GM08714 (cell line): Measurements from ENCODE around the gene FSTL4.

ENCODE experiments used
- H3K4me3 ChIP-seq: fragments of 200-500 bp; sonication (Bioruptor generic); 2 replicates; pipeline ENCODE4 v1.5.1; 2014; ENCODE audit warnings: mild to moderate bottlenecking, low read length, inconsistent platforms
- ZNF274 ChIP-seq: IDR thresholded peaks from 2 replicates; pipeline ENCODE4 v1.6.1; 2012; ENCODE audit warnings: mild to moderate bottlenecking, low read depth, low read length

FSTL4 gene

DNA sequence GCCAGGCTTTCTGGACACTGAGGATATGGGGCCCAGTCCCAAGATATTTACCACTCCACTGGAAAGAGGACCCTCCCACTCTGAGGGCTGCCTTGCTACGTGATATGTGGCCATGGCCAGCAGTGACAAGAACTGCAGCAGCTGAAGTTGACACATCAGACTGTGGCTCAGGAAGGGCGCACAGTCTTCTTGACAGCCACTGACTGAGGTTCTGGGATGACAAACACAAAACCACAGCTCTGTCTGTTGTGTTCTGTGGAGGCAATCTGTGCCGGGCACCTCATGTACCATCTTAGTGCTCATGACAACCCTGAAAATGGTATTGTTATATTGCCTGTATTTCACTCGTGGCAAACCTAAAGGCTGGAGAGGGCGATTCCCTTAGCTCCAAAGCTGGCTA lies 16.9 kb downstream of the FSTL4 start:
- no peak overlapping the region for H3K4me3 ChIP-seq
- TF ChIP-seq ZNF274 = no peak

DNA sequence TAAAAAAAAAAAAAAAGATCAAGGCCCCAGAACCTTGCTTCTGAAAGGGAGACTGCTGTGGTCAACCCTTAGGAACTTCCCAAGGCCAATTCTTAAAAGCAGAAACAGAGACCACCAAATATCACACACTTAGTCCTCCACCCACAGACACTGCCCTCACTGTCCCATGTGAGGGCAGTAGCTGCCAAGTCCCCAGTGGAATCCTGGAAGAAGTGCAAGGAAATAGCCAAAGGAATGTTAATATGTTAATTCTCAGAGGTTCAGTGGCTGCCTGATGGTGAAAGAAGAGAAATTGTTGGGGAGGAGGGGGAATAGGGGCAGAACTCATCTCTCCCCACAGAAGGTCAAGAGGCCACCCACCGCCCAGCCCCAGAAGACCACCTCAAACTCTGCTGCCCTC lies 23.1 kb downstream of the FSTL4 start:
- H3K4me3 ChIP-seq = no peak overlapping the region
- TF ChIP-seq ZNF274 = no peak

DNA sequence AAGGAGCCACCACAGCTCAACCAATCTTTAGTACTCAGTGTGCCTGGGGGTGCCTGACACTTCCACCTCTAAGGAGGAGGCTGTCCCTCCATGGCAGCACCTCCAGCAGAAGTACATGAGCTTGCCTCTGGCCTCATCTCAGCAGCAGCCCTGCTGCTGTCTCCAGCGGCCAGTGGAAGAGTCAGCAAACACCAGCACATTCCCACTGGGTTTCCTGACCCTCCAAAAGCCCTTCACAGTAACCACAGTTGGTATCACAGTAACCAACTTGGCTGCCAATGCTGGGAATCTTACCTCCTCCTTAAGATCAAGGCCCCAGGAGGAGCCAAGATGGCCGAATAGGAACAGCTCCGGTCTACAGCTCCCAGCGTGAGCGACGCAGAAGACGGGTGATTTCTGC lies 29.4 kb downstream of the FSTL4 start:
- no peak overlapping the region for H3K4me3 ChIP-seq

DNA sequence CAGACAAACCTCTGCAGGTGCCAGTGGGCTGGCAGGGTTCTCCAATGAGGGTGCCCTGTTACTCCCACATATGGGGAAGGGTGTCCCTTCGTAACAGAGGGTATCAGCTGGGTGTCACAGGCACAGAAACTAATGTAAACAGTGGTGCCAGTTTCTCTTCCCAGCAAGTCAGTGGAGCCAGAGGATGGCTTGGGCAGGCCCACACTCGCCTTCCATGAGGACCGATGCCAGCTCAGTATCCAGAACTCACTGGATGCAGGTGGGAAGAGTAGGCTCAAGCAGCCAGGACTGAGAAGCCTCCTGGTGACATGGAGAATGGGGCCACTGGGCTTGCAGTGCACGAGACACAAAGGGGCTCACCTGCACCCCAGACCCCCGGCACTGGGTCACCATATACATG lies 30.4 kb downstream of the FSTL4 start:
- TF ChIP-seq ZNF274 = no peak
- H3K4me3 ChIP-seq = no peak overlapping the region

More for the DNA sequence above, 29.4 kb downstream of the FSTL4 start:
- TF ChIP-seq ZNF274 = no peak

DNA sequence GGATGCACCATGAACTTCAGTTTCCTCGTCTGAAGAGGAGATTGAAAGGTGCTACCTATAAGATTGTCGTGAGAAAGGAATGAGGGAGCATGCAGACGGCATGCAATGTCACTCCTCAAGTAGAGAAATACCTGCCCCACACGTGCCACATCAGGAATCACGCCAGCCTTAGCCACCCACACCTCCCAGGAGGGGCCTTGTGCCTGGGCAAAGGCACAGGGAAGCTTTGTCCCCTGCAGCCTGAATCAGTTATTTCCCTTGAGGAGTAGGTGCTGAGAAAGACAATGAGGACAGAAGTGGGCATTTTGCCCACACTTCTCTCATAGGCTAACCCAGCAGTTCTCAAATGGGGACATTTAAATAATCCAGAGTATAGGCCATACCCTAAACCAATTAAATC lies 31.0 kb downstream of the FSTL4 start:
- no peak overlapping the region for H3K4me3 ChIP-seq
- no peak for TF ChIP-seq ZNF274

DNA sequence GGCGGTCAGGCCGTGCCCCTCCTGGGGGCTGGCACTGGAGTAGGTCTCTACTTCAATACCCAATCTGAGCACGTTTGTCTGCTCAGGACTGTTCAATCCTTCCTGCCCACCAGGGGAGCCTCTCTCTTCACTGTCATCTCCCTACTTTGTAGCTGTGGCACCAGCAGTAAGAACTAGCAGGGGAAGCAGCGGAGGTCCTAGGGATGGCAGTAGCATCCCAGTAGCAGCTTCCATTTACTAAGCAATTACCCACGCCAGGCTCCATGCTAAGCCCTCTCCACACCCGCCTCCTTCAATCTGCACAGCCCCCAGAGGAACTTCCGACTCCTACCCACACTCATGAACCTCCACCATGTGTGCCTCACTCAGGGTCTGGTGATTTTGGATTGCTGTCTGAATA lies 31.7 kb downstream of the FSTL4 start:
- TF ChIP-seq ZNF274 = no peak
- H3K4me3 ChIP-seq = no peak overlapping the region

DNA sequence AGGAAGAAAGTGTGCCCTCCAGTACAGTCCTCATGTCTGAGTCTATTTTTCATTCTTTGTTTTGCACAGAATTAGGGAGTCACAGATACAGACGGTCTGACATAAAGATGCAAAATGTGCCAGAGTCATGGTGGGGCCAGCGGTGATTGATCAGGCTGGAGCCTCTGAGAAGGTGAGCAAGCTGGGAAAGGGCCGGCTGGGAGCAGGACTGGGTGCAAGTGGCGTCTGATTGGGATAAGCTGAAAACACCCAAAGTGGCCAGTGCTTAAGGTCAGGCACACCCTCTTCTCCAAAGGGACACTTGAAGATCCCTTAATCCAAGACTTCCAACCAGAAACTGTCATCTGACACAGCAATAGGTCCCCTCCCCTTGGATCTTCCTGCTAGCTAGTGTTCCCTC lies 32.6 kb downstream of the FSTL4 start:
- no peak overlapping the region for H3K4me3 ChIP-seq
- no peak for TF ChIP-seq ZNF274

DNA sequence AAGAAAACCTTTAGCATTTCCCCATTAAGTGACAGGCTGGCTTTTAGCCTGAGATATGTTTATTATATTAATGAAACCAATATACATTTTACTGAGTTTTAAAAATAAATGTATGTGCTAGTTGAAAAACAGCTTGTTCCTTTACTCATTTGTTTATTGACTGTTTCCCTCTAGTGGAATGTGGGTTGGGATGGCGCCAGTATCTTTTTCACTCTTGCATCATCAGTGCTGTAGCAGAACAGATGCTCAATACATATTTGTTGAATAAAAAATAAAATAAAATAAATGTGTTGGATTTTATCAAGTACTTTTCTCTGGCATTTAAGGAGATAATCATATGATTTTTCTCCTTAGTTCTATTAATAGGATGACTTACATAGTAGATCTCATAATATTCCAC lies 43.0 kb downstream of the FSTL4 start:
- no peak for TF ChIP-seq ZNF274
- no peak overlapping the region for H3K4me3 ChIP-seq

DNA sequence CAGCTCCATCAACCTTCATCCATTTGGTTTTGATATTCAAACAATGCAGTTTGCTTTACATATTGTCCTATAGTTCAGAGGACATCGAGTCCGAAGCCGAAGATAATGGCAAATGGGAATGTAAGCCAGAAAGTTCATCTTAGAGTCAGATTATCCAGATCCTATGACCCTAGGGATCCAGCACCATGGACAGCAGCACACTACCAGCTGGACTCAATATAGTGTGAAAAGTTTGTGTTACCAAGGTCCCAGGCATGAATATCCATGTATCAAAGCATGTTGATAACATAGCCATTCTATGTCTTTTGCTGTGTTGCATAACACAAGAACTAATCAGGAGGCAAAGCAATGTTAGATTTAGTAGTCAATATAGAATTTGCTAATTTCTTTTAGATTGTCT lies 46.3 kb downstream of the FSTL4 start:
- no peak overlapping the region for H3K4me3 ChIP-seq
- TF ChIP-seq ZNF274 = no peak

DNA sequence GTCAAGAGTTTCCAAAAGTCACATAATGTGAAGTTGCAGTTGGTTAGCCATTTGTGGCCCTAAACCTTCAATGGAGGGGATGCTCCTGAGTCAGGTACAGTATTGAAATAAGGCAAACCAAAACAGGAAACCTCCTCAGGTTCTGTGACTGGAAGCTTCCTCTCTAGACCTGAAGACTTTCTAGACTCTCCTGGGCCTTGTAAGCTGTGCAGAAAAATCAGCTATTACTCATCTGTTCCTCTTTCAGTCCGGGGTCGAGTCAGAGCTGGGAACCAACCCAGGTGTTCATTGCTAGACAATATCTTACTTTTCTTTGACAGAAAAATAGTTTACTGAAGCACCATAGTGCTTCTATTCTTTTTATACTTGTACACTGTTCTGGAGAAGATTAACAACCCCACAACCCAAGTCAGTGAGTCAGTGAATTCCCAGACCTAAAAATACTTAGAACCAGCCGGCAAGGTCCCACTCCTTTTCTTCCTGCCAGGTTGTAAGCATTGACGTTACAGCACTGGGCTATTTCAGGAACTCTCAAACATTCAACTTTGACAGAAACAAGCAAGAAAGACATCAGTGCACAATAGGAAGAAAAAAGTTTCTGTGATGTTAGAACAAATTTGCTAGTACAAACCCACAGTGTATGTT lies 47.3 kb downstream of the FSTL4 start:
- TF ChIP-seq ZNF274 = no peak
- H3K4me3 ChIP-seq = no peak overlapping the region

DNA sequence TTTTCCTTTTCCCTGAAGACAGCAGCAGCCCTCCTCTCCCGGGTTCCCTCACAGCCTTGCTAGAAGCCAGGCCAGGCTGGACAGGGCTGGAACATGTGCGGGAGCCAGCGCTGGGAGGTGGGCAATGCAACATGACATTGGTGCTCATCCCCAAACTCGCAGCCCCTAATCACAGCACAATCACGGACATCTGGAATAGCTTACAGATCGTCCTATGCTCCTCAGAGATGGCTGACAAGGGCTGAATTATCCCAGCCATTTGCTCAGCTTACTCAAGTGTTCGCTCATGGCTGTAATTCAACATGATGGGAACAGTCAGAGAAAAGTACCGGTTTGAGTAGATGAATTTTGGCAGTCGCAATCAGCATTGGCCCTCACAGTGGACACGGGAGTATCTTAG lies 49.8 kb downstream of the FSTL4 start:
- no peak for TF ChIP-seq ZNF274
- no peak overlapping the region for H3K4me3 ChIP-seq

DNA sequence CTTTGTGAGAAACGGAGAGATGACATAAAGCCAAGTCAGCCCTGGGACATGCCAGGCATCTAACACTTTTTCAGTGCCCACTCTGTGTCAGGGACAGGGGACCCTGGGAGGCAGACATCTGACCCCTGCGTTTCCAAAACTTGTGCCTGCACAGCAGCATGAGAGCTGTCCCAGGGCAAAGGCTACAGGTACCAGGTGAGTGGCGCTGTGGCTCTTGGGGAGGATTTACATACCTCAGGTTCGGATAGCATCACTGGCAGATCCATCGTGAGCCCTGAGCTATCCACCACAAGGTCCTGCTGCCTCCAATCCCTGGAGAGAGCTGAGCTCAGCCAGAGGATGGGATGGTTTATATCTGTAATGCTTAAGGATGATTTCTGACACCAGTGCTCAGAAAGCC lies 52.4 kb downstream of the FSTL4 start:
- no peak for TF ChIP-seq ZNF274

DNA sequence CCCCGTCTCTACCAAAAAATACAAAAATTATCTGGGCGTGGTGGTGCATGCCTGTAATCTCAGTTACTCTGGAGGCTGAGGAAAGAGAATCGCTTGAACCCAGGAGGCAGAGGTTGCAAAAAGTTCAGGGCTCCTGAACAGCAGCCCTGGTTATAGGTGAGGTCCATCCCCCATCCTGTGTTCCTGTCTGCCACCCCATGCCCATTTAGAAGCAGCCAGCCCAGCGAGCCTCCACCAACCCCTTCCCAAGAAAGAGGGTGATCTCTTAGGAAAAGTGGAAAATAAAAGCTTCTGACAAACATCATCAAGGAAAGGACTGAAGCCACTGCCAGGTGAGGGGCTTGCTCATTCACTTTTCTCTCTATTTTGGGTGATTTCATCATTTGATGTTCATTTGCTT lies 55.8 kb downstream of the FSTL4 start:
- no peak overlapping the region for H3K4me3 ChIP-seq
- no peak for TF ChIP-seq ZNF274

More for the DNA sequence above, 52.4 kb downstream of the FSTL4 start:
- H3K4me3 ChIP-seq = no peak overlapping the region

DNA sequence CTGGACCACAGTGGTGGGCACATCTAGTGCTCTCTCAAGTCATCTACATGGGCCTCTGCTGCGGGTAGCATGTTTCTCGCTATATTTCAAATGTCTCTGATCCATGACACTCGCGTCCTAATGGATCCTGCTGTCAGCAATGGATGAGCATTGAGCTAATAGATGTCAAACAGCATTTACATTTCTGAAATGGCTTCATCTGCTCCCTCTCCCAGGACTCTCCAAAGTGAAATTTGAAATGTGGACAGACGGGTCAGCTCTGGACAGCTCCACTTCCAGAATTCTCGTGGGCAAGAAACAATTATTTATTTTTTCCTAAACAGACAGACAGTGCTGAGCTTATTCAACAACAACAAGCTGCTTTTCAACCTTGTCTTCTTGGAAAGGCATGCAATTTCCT lies 58.1 kb downstream of the FSTL4 start:
- no peak overlapping the region for H3K4me3 ChIP-seq
- TF ChIP-seq ZNF274 = no peak

DNA sequence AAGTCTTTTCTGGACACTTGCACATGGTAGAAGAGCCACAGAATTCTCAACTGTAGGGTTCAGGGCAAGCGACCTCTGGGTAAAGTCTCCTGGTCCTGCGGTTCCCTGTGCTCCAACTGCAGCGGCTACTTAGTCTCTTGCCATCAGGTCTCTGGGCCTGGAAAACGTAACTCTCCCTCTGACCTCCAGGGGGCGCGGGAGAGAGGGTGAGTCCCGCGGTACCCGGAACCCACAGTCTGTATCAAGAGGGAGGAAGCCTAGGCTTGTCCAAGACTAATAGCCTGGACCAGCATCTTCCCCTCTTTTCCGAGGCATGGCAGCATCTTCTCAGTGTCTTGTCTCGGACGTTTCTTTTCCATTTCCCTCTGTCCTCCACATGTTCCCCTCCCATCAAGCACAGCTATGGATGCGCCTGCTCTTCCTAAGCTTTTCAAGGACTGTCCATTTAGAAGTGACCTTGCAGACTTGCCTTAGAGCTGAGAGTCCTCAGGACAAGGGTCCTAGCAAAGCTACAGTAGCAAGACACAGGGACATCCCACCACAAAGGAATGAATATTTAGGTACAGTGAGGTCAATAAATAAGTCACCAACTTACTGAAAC lies 59.3 kb downstream of the FSTL4 start:
- no peak overlapping the region for H3K4me3 ChIP-seq
- TF ChIP-seq ZNF274 = no peak

DNA sequence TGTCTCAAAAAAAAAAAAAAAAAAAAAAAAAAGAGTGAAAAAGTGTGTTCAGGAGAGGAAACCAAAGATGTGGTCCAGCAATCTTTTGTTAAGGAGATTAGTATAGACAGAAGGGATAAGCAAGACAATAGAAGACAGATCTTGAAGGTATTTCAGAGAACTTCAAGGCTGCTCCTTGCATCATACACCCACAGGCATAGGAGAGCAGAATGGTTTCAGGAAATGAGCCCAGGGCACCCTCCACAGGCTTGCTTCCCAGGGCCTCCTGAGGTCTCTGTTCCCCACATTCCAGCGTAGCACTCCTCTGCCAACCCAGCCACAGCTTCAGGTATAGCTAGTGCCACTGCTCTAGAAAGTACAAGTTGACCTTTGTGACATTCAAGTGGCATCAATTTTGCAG lies 65.8 kb downstream of the FSTL4 start:
- no peak overlapping the region for H3K4me3 ChIP-seq
- TF ChIP-seq ZNF274 = no peak

DNA sequence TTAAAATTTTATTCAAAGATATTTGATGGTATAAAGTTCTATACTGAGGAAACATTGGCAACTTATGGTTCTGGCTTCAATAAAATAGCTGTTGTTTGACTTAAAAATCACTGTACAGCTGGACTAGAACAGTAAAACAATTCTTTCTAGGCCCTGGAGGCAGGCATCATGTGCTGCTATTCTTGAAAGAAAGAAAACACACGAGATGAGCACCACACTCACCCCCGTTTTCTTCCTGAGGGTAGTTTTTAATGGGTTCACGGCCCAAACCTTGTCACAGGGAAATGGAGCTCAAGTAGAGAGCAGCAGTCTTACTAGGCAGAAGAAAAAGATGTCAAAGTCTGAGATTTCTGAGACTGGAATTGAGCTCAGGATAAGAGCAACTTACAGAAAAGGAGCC lies 68.0 kb downstream of the FSTL4 start:
- no peak for TF ChIP-seq ZNF274

More for the DNA sequence above, 68.0 kb downstream of the FSTL4 start:
- no peak overlapping the region for H3K4me3 ChIP-seq
